ENCODE results near the gene SYNE1. TPM values are rescaled to one million over a fixed set of nuclear protein-coding genes. Genes with fewer than 3 reads are reported as not detected.

SYNE1 gene
- total RNA-seq, 1 donor from 2014 or later: 26.6 TPM

DNA sequence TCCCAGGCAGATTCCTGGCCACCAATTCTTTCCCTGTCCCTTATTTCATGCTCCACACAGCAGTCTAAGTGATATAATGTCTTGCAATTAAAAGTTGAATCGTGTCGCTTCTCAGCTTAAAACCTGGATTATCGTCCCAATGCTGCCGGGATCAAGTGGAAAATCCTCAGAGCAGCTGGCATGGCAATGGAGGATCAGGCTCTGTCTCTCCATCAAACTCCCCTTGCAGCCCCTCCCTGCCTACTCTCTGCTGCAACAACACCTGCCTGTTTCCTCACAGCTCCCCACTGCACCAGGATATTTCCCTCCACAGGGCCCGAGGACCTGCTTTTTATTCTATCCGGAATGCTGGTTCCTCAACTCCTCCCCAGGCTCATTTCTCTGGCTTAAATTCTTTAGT lies 277.1 kb downstream of the SYNE1 start:
- TF ChIP-seq, protein P1, sequence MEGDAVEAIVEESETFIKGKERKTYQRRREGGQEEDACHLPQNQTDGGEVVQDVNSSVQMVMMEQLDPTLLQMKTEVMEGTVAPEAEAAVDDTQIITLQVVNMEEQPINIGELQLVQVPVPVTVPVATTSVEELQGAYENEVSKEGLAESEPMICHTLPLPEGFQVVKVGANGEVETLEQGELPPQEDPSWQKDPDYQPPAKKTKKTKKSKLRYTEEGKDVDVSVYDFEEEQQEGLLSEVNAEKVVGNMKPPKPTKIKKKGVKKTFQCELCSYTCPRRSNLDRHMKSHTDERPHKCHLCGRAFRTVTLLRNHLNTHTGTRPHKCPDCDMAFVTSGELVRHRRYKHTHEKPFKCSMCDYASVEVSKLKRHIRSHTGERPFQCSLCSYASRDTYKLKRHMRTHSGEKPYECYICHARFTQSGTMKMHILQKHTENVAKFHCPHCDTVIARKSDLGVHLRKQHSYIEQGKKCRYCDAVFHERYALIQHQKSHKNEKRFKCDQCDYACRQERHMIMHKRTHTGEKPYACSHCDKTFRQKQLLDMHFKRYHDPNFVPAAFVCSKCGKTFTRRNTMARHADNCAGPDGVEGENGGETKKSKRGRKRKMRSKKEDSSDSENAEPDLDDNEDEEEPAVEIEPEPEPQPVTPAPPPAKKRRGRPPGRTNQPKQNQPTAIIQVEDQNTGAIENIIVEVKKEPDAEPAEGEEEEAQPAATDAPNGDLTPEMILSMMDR (conservative IDR thresholded peaks at IDR 0.05): no peak
- H3K27me3 Mint-ChIP-seq: no peaks in the 10 kb centered on the region
- H3K4me3 Mint-ChIP-seq: no peak overlapping the region
- H3K27ac Mint-ChIP-seq: no peak overlapping the region
- peaks cover 4% of the 10 kb centered on the region for H3K9me3 Mint-ChIP-seq
- peaks cover 3% of the 10 kb centered on the region for H3K36me3 Mint-ChIP-seq
- H3K4me1 Mint-ChIP-seq (ENCODE audit: unreplicated experiment): no peaks in the 10 kb centered on the region
- DNase-seq (ENCODE audit: extremely low spot score, unreplicated experiment): no peak

DNA sequence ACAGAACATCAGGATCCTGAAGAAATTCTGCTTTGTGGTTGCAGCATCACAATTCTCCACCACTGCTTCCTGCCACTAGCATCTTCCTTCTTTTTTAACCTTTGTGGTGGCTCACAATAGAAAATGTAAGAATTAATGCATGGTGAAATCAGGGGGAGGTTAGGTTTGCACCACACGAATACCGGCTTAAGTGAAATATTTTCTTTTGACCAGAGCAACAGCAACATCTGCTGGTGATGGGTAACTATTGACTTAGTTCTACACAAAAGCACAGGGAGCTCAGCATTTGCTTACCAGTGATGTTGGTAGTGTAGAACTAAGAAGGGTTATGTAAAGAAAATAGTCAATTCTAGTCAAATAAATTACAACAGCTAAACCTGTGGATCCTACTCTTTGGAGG lies 280.5 kb downstream of the SYNE1 start:
- no peak overlapping the region for H3K27ac Mint-ChIP-seq

DNA sequence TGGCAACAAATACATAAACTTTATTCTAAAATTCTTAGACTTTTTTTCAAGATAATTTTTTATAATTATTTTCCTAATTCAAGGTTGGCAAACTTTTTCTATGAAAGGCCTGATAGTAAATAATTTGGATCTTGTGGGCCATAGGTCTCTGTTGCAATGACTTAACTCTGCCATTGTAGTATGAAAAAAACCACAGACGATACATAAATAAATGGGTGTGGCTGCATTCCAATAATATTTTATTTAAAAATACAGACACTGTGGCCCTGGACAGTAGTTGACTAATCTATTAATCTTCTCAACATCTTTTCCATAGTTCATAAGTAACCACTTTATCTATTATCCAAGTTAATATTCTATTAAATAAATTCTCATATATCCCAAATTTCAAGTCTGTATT lies 281.1 kb downstream of the SYNE1 start:
- H3K9me3 Mint-ChIP-seq: no peaks in the 10 kb centered on the region
- H3K4me1 Mint-ChIP-seq (ENCODE audit: unreplicated experiment): no peaks in the 10 kb centered on the region
- no peaks in the 10 kb centered on the region for H3K36me3 Mint-ChIP-seq

More for the DNA sequence above, 280.5 kb downstream of the SYNE1 start:
- Mint-ChIP-seq H3K4me3 (no peak overlapping the region), H3K9me3 (no peaks in the 10 kb centered on the region), H3K27me3 (no peaks in the 10 kb centered on the region), H3K36me3 (no peaks in the 10 kb centered on the region), H3K4me1 (ENCODE audit: unreplicated experiment) (no peaks in the 10 kb centered on the region)
- TF ChIP-seq, protein P1 (conservative IDR thresholded peaks at IDR 0.05): peak; percentile 55
- DNase-seq (ENCODE audit: extremely low spot score, unreplicated experiment): no peak

DNA sequence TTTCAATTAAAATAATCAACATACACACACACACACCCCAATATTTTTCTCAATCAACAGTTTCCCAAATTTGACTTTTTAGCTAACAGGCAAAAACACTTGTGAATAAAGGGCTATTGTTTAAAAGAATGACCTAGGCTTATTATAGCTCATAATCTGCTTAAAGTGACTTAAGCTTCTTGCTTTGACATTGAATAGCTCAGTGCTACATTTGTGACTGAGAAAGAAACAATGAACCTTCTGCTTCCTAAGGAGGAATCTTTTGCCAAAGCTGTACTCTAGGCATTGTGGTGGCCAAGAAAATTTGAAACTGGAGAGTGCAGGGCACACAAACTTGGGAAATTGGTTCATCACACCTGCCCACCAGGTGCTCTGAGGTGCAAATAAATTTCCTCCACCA lies 282.0 kb downstream of the SYNE1 start:
- H3K27me3 Mint-ChIP-seq: no peaks in the 10 kb centered on the region
- no peaks in the 10 kb centered on the region for H3K4me1 Mint-ChIP-seq (ENCODE audit: unreplicated experiment)
- no peak overlapping the region for H3K27ac Mint-ChIP-seq
- no peak overlapping the region for H3K4me3 Mint-ChIP-seq
- no peaks in the 10 kb centered on the region for H3K9me3 Mint-ChIP-seq
- TF ChIP-seq, protein P1 (conservative IDR thresholded peaks at IDR 0.05): no peak
- H3K36me3 Mint-ChIP-seq: no peaks in the 10 kb centered on the region
- DNase-seq (ENCODE audit: extremely low spot score, unreplicated experiment): no peak

More for the DNA sequence above, 281.1 kb downstream of the SYNE1 start:
- no peak for DNase-seq (ENCODE audit: extremely low spot score, unreplicated experiment)
- H3K27ac Mint-ChIP-seq: no peak overlapping the region
- no peaks in the 10 kb centered on the region for H3K27me3 Mint-ChIP-seq
- TF ChIP-seq, protein P1 (conservative IDR thresholded peaks at IDR 0.05): no peak
- no peak overlapping the region for H3K4me3 Mint-ChIP-seq

DNA sequence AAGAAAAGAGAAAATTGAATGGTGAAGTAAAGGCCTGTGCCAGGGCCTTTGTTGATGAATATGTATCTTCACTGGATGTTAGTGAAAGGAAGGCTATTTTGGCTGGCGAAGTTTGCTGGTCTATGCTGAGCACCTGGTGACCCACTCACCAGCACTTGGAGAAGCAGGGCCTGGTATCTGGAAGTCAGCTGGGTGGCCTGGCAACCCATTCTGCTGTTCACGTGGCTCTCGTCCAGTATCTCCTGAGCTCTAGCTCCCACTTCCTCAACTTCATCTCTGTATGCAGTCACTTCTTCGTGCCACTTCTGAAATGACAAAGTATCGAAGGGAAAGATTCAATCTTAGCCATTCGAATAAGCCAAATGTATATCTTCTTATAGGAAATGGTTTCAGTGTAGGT lies 283.7 kb downstream of the SYNE1 start:
- H3K4me3 Mint-ChIP-seq: no peak overlapping the region
- TF ChIP-seq, protein P1 (conservative IDR thresholded peaks at IDR 0.05): no peak
- no peaks in the 10 kb centered on the region for H3K9me3 Mint-ChIP-seq
- H3K36me3 Mint-ChIP-seq: no peaks in the 10 kb centered on the region
- no peaks in the 10 kb centered on the region for H3K4me1 Mint-ChIP-seq (ENCODE audit: unreplicated experiment)
- H3K27me3 Mint-ChIP-seq: no peaks in the 10 kb centered on the region
- no peak overlapping the region for H3K27ac Mint-ChIP-seq
- no peak for DNase-seq (ENCODE audit: extremely low spot score, unreplicated experiment)

DNA sequence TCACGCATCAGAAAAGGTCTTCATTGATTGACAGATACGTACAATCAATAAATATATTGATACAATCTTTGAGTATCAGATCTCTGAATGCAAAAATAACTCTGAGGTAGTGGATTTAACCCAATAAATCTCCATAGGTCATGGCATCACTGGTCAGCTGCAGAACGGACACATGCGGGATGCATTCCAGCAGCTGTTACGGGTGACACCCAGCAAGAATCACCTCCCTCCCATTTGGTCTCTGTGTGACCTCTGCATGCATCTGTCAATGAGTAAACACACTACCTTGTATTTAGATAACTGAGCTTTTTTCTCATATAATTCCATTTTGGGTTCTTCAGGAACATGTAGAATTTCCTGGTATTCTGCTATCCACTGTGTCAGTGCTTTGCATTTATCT lies 285.4 kb downstream of the SYNE1 start:
- Mint-ChIP-seq H3K27ac (no peak overlapping the region), H3K9me3 (peaks cover 5% of the 10 kb centered on the region), H3K4me3 (no peak overlapping the region), H3K4me1 (ENCODE audit: unreplicated experiment) (peaks cover 6% of the 10 kb centered on the region), H3K27me3 (no peaks in the 10 kb centered on the region), H3K36me3 (peaks cover 5% of the 10 kb centered on the region)
- DNase-seq (ENCODE audit: extremely low spot score, unreplicated experiment): no peak
- TF ChIP-seq, protein P1 (conservative IDR thresholded peaks at IDR 0.05): no peak

Data from type B pancreatic cell (in vitro differentiated cells).